Neutrophil (primary cell): Measurements from ENCODE around the gene YDJC.
"Not testable (repeated sequence)": the region's sequence is repeated elsewhere in the genome, so short reads cannot be mapped to it uniquely, and the experiment has no call there.

Source experiments
- H3K27ac ChIP-seq: fragments of 200-600 bp; sonication (generic); 2 replicates; pipeline ENCODE4 v1.5.1; 2016; ENCODE audit warnings: mild to moderate bottlenecking, moderate library complexity
- H3K27me3 ChIP-seq: fragments of 200-600 bp; sonication (generic); 2 replicates; pipeline ENCODE4 v1.6.0; 2016; ENCODE audit warnings: mild to moderate bottlenecking
- H3K36me3 ChIP-seq: fragments of 200-600 bp; sonication (generic); 2 replicates; pipeline ENCODE4 v1.5.1; 2017
- H3K4me1 ChIP-seq, 2 experiments: fragments of 200-600 bp in 1 of 2; sonication (generic) in 1 of 2; 1 replicate in 1 of 2; 2 replicates in 1 of 2; pipeline versions ENCODE4 v1.5.1 to v1.6.1; 2013 to 2016; ENCODE audit warnings: low read depth in 1 of 2, low read length in 1 of 2, mild to moderate bottlenecking in 1 of 2, moderate library complexity in 1 of 2; ENCODE audit not compliant: control insufficient read depth in 1 of 2, insufficient read depth in 1 of 2
- H3K4me3 ChIP-seq, 2 experiments: fragments of 200-600 bp in 1 of 2; sonication (generic) in 1 of 2; 1 replicate in 1 of 2; 2 replicates in 1 of 2; pipeline ENCODE4 v1.5.1; 2013 to 2016; ENCODE audit warnings: low read depth in 1 of 2, low read length in 1 of 2, mild to moderate bottlenecking in 1 of 2, moderate library complexity in 1 of 2
- H3K9me3 ChIP-seq: fragments of 200-600 bp; sonication (generic); 2 replicates; pipeline ENCODE4 v1.5.1; 2016
- CTCF ChIP-seq: fragments of 200-600 bp; sonication (generic); IDR thresholded peaks from 2 replicates; pipeline ENCODE4 v1.5.1; 2016; ENCODE audit warnings: antibody characterized with exemption

YDJC gene

GRCh38 chr22:21599053-21599893 is 30.5 kb downstream of the YDJC start:
- no peak for TF ChIP-seq CTCF
- peaks cover 35 to 37% of the 10 kb centered on the region in 2 experiments for H3K4me1 ChIP-seq
- no peak overlapping the region for H3K4me3 ChIP-seq
- no peaks in the 10 kb centered on the region for H3K9me3 ChIP-seq
- H3K27ac ChIP-seq: peak overlapping the region; percentile 68
- H3K36me3 ChIP-seq: peaks cover 20% of the 10 kb centered on the region
- H3K27me3 ChIP-seq: no peaks in the 10 kb centered on the region

GRCh38 chr22:21598302-21598701 is 31.5 kb downstream of the YDJC start:
- TF ChIP-seq CTCF: no peak
- Histone ChIP-seq H3K36me3 (peaks cover 29% of the 10 kb centered on the region), H3K4me3 (no peak overlapping the region), H3K4me1 (peaks cover 30 to 31% of the 10 kb centered on the region in 2 experiments), H3K27me3 (no peaks in the 10 kb centered on the region), H3K9me3 (no peaks in the 10 kb centered on the region), H3K27ac (peak overlapping the region; percentile 68)

GRCh38 chr22:21596356-21597135 is 33.3 kb downstream of the YDJC start:
- Histone ChIP-seq H3K4me1 (peaks cover 29 to 36% of the 10 kb centered on the region in 2 experiments), H3K27ac (peak overlapping the region; percentile 30), H3K36me3 (peaks cover 40% of the 10 kb centered on the region)
- not testable (repeated sequence) for H3K4me3 ChIP-seq, H3K27me3 ChIP-seq, H3K9me3 ChIP-seq

GRCh38 chr22:21594865-21595452 is 34.9 kb downstream of the YDJC start:
- Histone ChIP-seq H3K9me3 (no peaks in the 10 kb centered on the region), H3K27ac (no peak overlapping the region), H3K4me3 (no peak overlapping the region), H3K36me3 (peaks cover 40% of the 10 kb centered on the region), H3K27me3 (no peaks in the 10 kb centered on the region), H3K4me1 (peaks cover 36 to 43% of the 10 kb centered on the region in 2 experiments)
- TF ChIP-seq CTCF: no peak

GRCh38 chr22:21593406-21594232 is 36.2 kb downstream of the YDJC start:
- Histone ChIP-seq H3K4me3 (no peak overlapping the region), H3K4me1 (peaks cover 36 to 45% of the 10 kb centered on the region in 2 experiments)

More at GRCh38 chr22:21593406-21594232, 36.2 kb downstream of the YDJC start:
- H3K27me3 ChIP-seq: no peaks in the 10 kb centered on the region
- no peak for TF ChIP-seq CTCF
- H3K27ac ChIP-seq: no peak overlapping the region
- peaks cover 40% of the 10 kb centered on the region for H3K36me3 ChIP-seq
- no peaks in the 10 kb centered on the region for H3K9me3 ChIP-seq
